ENCODE results near the gene CNNM2.
"Not testable (repeated sequence)": the region's sequence is repeated elsewhere in the genome, so short reads cannot be mapped to it uniquely, and the experiment has no call there.

Gene CNNM2

GRCh38 chr10:102964713-102965112, 46.6 kb downstream of the CNNM2 start:
- in situ Hi-C loops (cut with MboI; ENCODE audit: low sequenced_read_pairs), result no loop called here

GRCh38 chr10:102965311-102965851, 47.3 kb downstream of the CNNM2 start:
- in situ Hi-C loops (cut with MboI; ENCODE audit: low sequenced_read_pairs), result no loop called here

- in situ Hi-C loops (cut with MboI; ENCODE audit: low sequenced_read_pairs), result no loop called here
Observed at GRCh38 chr10:102967123-102967522, 49.0 kb downstream of the CNNM2 start.

- in situ Hi-C loops (cut with MboI; ENCODE audit: low sequenced_read_pairs), result no loop called here
Observed at GRCh38 chr10:102970562-102971340, 52.7 kb downstream of the CNNM2 start.

GRCh38 chr10:102975483-102976379, 57.6 kb downstream of the CNNM2 start:
- in situ Hi-C loops (cut with MboI; ENCODE audit: low sequenced_read_pairs), result no loop called here

GRCh38 chr10:102976380-102976726, 58.3 kb downstream of the CNNM2 start:
- in situ Hi-C loops (cut with MboI; ENCODE audit: low sequenced_read_pairs), result not testable (repeated sequence)

- in situ Hi-C loops (cut with MboI; ENCODE audit: low sequenced_read_pairs), result no loop called here
Observed at GRCh38 chr10:102982296-102982695, 64.2 kb downstream of the CNNM2 start.

GRCh38 chr10:102984086-102984485, 66.0 kb downstream of the CNNM2 start:
- in situ Hi-C loops (cut with MboI; ENCODE audit: low sequenced_read_pairs), result no loop called here

- in situ Hi-C loops (cut with MboI; ENCODE audit: low sequenced_read_pairs), result no loop called here
Observed at GRCh38 chr10:102985811-102986210, 67.7 kb downstream of the CNNM2 start.

- in situ Hi-C loops (cut with MboI; ENCODE audit: low sequenced_read_pairs), result no loop called here
Observed at GRCh38 chr10:102988404-102989314, 70.6 kb downstream of the CNNM2 start.

GRCh38 chr10:102994531-102995295, 76.6 kb downstream of the CNNM2 start:
- in situ Hi-C loops (cut with MboI; ENCODE audit: low sequenced_read_pairs), result no loop called here

GRCh38 chr10:102996876-102997275, 78.8 kb downstream of the CNNM2 start:
- in situ Hi-C loops (cut with MboI; ENCODE audit: low sequenced_read_pairs), result no loop called here

- in situ Hi-C loops (cut with MboI; ENCODE audit: low sequenced_read_pairs), result no loop called here
Observed at GRCh38 chr10:102997998-102998397, 79.9 kb downstream of the CNNM2 start.

GRCh38 chr10:102998399-102998907, 80.4 kb downstream of the CNNM2 start:
- in situ Hi-C loops (cut with MboI; ENCODE audit: low sequenced_read_pairs), result no loop called here

GRCh38 chr10:103000050-103000449, 82.0 kb downstream of the CNNM2 start:
- in situ Hi-C loops (cut with MboI; ENCODE audit: low sequenced_read_pairs), result not testable (repeated sequence)

- in situ Hi-C loops (cut with MboI; ENCODE audit: low sequenced_read_pairs), result no loop called here
Observed at GRCh38 chr10:103007017-103007416, 88.9 kb downstream of the CNNM2 start.

GRCh38 chr10:103013416-103013815, 95.3 kb downstream of the CNNM2 start:
- in situ Hi-C loops (cut with MboI; ENCODE audit: low sequenced_read_pairs), result no loop called here

- in situ Hi-C loops (cut with MboI; ENCODE audit: low sequenced_read_pairs), result no loop called here
Observed at GRCh38 chr10:103019425-103019824, 101.3 kb downstream of the CNNM2 start.

GRCh38 chr10:103021150-103021899, 103.2 kb downstream of the CNNM2 start:
- in situ Hi-C loops (cut with MboI; ENCODE audit: low sequenced_read_pairs), result no loop called here

All from hTERT RPE-1 (cell line).